GM08714 (cell line): ENCODE measurements around the gene EIF4EBP2.

ENCODE experiments used
- H3K4me3 ChIP-seq: fragments of 200-500 bp; sonication (Bioruptor generic); 2 replicates; pipeline ENCODE4 v1.5.1; 2014; ENCODE audit warnings: mild to moderate bottlenecking, low read length, inconsistent platforms
- ZNF274 ChIP-seq: IDR thresholded peaks from 2 replicates; pipeline ENCODE4 v1.6.1; 2012; ENCODE audit warnings: mild to moderate bottlenecking, low read depth, low read length

EIF4EBP2 gene

GRCh38 chr10:70404036-70404786 lies at the start of gene EIF4EBP2:
EIF4EBP2 (plus strand) TSS chr10:70404145; CDS start chr10:70404402, 257 bp downstream.
- no peak for TF ChIP-seq ZNF274
- H3K4me3 ChIP-seq = peak within 1 kb of the TSS; percentile 79

- H3K4me3 ChIP-seq = peak overlapping the region; percentile 27; the same call in 1 of the 2 replicates
- TF ChIP-seq ZNF274 = no peak
Observed at GRCh38 chr10:70354556-70354955, 49.4 kb upstream of the EIF4EBP2 start.

- TF ChIP-seq ZNF274 = no peak
- peak overlapping the region; percentile 27; the same call in 1 of the 2 replicates for H3K4me3 ChIP-seq
Observed at GRCh38 chr10:70355051-70356021, 48.6 kb upstream of the EIF4EBP2 start.

- no peak for TF ChIP-seq ZNF274
- no peak overlapping the region for H3K4me3 ChIP-seq
Observed at GRCh38 chr10:70357565-70357964, 46.4 kb upstream of the EIF4EBP2 start.

- TF ChIP-seq ZNF274 = no peak
- H3K4me3 ChIP-seq = no peak overlapping the region
Observed at GRCh38 chr10:70358446-70358845, 45.5 kb upstream of the EIF4EBP2 start.

GRCh38 chr10:70359017-70359550 lies 44.9 kb upstream of the EIF4EBP2 start:
- no peak for TF ChIP-seq ZNF274
- H3K4me3 ChIP-seq = no peak overlapping the region

- no peak for TF ChIP-seq ZNF274
- H3K4me3 ChIP-seq = no peak overlapping the region
Observed at GRCh38 chr10:70360215-70360614, 43.7 kb upstream of the EIF4EBP2 start.

- no peak for TF ChIP-seq ZNF274
- H3K4me3 ChIP-seq = no peak overlapping the region
Observed at GRCh38 chr10:70362328-70362727, 41.6 kb upstream of the EIF4EBP2 start.

GRCh38 chr10:70363292-70363691 lies 40.7 kb upstream of the EIF4EBP2 start:
- no peak overlapping the region for H3K4me3 ChIP-seq
- no peak for TF ChIP-seq ZNF274

- TF ChIP-seq ZNF274 = no peak
- H3K4me3 ChIP-seq = no peak overlapping the region
Observed at GRCh38 chr10:70363971-70364771, 39.8 kb upstream of the EIF4EBP2 start.

GRCh38 chr10:70364772-70365091 lies 39.2 kb upstream of the EIF4EBP2 start:
- no peak overlapping the region for H3K4me3 ChIP-seq
- no peak for TF ChIP-seq ZNF274

GRCh38 chr10:70367195-70367796 lies 36.6 kb upstream of the EIF4EBP2 start:
- no peak for TF ChIP-seq ZNF274
- no peak overlapping the region for H3K4me3 ChIP-seq

- no peak for TF ChIP-seq ZNF274
- no peak overlapping the region for H3K4me3 ChIP-seq
Observed at GRCh38 chr10:70368774-70369482, 35.0 kb upstream of the EIF4EBP2 start.

- no peak for TF ChIP-seq ZNF274
- H3K4me3 ChIP-seq = no peak overlapping the region
Observed at GRCh38 chr10:70369498-70370018, 34.4 kb upstream of the EIF4EBP2 start.
